ENCODE measurements around the gene DPH2. TPM values are rescaled to one million over a fixed set of nuclear protein-coding genes. Genes with fewer than 3 reads are reported as not detected.

DPH2 gene
- total RNA-seq, 1 donor from 2014 or later, result 31.9 TPM

DNA sequence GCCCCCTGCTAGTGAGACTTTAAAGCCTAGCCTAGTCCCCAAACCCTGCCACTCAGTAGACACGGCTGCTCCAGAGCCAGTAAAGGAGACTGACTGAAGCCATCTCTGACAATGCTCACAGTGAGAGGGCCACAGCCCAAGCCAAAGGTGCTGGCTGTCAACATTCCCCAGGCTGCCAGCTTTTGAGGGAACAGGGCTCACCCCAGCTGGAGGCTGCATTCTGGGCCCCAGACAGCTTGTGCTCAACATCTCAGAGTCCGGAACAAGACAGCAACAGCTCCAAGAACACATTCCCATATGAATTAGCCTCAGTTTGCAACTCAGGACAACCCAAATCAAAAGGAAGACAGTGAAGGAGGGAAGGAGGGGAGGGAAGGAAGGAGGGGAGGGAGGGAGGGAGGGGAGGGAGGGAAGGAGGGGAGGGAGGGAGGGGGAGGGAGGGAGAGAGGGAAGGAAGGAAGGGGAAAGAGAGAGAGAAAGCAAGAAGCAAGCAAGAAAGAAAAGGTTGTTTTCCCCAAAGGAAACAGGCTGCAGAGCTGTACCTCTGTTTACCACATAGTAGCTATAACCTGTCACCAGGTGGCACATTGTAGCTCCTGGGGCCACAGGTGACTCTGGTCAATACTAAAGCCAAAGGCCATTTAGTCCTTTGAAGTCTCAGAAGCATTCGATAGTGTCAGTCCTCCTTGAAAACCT is 30.8 kb upstream of the DPH2 start:
- DNase-seq (ENCODE audit: low read depth) (no peak), FAIRE-seq (no peak)
- TF ChIP-seq, protein P1, sequence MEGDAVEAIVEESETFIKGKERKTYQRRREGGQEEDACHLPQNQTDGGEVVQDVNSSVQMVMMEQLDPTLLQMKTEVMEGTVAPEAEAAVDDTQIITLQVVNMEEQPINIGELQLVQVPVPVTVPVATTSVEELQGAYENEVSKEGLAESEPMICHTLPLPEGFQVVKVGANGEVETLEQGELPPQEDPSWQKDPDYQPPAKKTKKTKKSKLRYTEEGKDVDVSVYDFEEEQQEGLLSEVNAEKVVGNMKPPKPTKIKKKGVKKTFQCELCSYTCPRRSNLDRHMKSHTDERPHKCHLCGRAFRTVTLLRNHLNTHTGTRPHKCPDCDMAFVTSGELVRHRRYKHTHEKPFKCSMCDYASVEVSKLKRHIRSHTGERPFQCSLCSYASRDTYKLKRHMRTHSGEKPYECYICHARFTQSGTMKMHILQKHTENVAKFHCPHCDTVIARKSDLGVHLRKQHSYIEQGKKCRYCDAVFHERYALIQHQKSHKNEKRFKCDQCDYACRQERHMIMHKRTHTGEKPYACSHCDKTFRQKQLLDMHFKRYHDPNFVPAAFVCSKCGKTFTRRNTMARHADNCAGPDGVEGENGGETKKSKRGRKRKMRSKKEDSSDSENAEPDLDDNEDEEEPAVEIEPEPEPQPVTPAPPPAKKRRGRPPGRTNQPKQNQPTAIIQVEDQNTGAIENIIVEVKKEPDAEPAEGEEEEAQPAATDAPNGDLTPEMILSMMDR (IDR thresholded peaks at IDR 0.05; ENCODE audit: insufficient read depth, low read length, severe bottlenecking), result no peak
- Histone ChIP-seq H3K36me3 (ENCODE audit: control insufficient read depth, insufficient read depth, low read length) (peaks cover 4% of the 10 kb centered on the region), H3K27me3 (ENCODE audit: control insufficient read depth, insufficient read depth, low read length) (no peaks in the 10 kb centered on the region), H3K4me3 (ENCODE audit: low read depth, low read length) (no peak overlapping the region)

DNA sequence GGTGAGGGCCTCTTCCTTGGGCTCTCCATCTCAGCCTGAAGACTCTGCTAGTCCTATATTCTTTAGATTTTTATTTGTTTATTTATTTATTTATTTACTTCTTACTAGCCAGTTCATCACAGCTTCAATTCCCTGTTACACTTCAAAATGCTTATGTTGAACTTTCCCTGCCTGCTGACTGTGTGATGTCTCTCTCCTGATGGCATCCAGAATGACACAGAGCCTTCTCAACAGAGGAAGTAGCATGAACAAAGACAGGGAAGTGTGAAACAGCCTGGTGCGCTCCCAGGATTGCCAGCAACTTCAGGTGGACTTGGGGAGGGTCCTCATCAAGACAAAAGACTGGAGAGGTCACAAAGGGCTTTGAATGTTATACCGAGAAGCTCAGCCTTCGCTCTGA is 27.4 kb upstream of the DPH2 start:
- FAIRE-seq, result no peak

DNA sequence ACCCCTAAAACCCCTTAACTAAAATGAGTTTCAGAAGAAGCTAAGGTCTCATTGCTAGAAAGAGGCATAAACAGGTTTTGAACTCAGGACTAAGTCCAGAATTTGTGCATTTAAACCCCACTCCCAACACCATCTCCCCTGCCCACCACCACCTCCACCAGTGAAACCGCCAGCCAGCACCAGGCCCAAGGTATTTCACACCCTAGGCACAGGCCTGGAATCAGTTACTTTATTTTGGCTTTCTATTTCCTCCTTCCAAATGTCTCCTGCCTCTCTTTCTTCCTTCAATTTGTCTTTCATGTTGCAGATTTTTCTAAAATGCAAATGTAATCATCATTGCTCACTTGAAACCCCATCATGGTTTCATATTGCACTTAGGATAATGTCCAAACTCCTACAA is 24.9 kb upstream of the DPH2 start:
- peaks cover 5% of the 10 kb centered on the region for H3K36me3 ChIP-seq (ENCODE audit: control insufficient read depth, insufficient read depth, low read length)
- H3K4me3 ChIP-seq (ENCODE audit: low read depth, low read length), result no peak overlapping the region
- no peak for DNase-seq (ENCODE audit: low read depth)
- no peak for FAIRE-seq
- H3K27me3 ChIP-seq (ENCODE audit: control insufficient read depth, insufficient read depth, low read length), result no peaks in the 10 kb centered on the region
- TF ChIP-seq, protein P1 (IDR thresholded peaks at IDR 0.05; ENCODE audit: insufficient read depth, low read length, severe bottlenecking), result no peak

More for the DNA sequence above, 27.4 kb upstream of the DPH2 start:
- TF ChIP-seq, protein P1 (IDR thresholded peaks at IDR 0.05; ENCODE audit: insufficient read depth, low read length, severe bottlenecking), result no peak
- Histone ChIP-seq H3K27me3 (ENCODE audit: control insufficient read depth, insufficient read depth, low read length) (no peaks in the 10 kb centered on the region), H3K4me3 (ENCODE audit: low read depth, low read length) (no peak overlapping the region), H3K36me3 (ENCODE audit: control insufficient read depth, insufficient read depth, low read length) (peaks cover 1% of the 10 kb centered on the region)
- no peak for DNase-seq (ENCODE audit: low read depth)

DNA sequence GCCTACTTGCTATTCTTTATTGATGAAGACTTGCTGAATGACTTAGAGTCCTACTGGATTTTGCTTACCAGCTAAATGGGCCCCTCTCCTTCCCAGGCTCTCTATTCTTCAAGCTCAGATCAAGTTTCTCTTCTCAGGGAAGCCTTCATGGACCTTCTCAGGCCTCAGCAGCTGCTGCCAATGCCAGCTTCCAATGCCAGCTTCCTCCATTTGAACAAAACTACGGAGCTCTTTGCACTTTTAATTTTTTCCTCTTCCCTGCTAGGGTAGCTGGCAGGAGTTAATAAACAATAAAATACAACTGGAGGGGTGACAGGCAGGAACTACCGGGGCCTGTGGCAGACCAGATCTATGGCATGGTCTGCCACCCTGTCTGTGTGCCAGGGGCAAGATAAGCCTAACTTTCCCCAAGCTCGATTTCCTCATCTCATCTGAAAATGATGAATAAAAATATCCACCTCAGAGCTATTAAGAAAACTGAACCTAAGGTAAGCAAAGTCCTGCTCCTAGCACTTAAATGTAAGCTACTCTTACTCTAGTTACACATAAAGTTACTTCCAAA is 24.1 kb upstream of the DPH2 start:
- no peaks in the 10 kb centered on the region for H3K27me3 ChIP-seq (ENCODE audit: control insufficient read depth, insufficient read depth, low read length)
- DNase-seq (ENCODE audit: low read depth) (no peak), FAIRE-seq (no peak)
- TF ChIP-seq, protein P1 (IDR thresholded peaks at IDR 0.05; ENCODE audit: insufficient read depth, low read length, severe bottlenecking), result no peak
- H3K4me3 ChIP-seq (ENCODE audit: low read depth, low read length), result peak overlapping the region; percentile 89
- peaks cover 5% of the 10 kb centered on the region for H3K36me3 ChIP-seq (ENCODE audit: control insufficient read depth, insufficient read depth, low read length)

DNA sequence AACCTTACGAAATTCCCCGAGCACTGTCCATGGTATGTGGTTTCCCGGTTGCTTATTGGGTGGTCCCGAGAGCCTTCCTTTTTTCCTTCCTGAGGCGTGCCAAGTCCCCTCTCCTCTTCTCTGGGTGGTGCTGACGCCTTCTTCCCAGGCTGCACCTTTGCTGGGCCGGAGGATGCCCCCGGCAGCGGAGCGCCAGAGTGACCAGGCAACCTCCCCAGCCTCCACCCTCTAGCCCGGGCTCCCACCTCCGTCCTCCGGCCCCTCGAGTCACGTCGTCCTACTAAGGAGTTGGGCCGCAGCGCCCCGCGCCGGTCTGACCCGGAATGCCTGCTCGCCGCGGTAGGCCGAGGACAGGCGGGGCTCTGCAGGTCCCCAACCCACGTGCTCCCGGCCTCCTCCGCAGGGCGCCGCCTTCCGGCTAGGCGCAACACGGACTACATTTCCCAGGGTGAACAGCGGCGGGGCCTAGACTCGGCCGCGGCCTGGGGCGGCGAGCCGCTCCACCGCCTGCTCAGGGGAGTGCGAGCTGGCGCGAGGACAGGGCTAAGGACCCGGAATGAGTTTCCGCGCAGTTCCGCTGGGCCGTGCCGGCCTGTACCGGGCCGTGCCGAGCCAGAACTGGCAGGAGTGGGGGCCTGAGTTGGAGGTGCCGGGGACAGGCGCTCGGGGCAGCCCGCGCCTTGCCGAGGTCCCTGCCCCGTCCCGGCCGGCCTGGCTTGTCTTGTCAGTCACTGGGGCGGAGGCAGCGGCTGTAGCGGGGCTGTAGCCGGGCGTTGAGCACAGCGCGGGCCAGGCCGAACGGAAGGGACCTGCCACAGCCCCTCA is 23.4 kb upstream of the DPH2 start, which contains the start of gene IPO13:
IPO13 (plus strand) TSS at position 715 of the 825 bp plus-strand sequence. CDS start 651 bp downstream, outside the sequence.
- TF ChIP-seq, protein P1 (IDR thresholded peaks at IDR 0.05; ENCODE audit: insufficient read depth, low read length, severe bottlenecking), result peak; percentile 77
- Histone ChIP-seq H3K36me3 (ENCODE audit: control insufficient read depth, insufficient read depth, low read length) (peaks cover 5% of the 10 kb centered on the region), H3K4me3 (ENCODE audit: low read depth, low read length) (peak within 1 kb of the TSS; percentile 89), H3K27me3 (ENCODE audit: control insufficient read depth, insufficient read depth, low read length) (no peaks in the 10 kb centered on the region)
- FAIRE-seq, result no peak
- DNase-seq (ENCODE audit: low read depth), result peak; percentile 90
